Measurements from ENCODE around the gene ETFB. TPM values are rescaled to one million over a fixed set of nuclear protein-coding genes. Genes with fewer than 3 reads are reported as not detected.

Gene ETFB
- total and polyA plus RNA-seq, 4 experiments from 2014 or later, result 51.4 to 97.0 (median 59.6) TPM

DNA sequence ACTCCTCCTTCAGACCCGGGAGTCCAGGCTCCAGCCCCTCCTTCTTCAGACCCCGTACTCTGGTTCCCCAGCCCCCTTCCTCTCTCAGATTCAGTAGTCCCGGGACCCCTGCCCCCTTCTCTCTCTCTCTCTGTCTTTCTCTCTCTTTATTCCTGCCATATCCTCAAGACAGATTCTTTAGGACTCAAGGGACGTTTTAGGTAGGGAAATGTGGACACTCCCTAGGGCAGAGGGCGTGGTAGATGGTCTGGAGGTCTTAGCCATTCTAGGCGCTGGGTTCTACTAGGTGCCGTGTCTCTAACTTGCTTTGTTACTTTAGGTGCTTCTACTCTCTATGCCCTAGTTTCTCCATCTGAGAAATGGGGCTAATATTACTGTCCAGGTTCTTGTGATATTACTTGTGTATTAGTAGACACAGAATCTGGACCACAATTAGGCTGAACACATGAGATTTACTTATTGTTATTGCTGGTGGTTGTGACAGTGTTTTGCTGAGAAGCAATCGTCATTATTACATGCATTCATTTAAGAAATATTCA, 25.0 kb upstream of the ETFB start:
- H3K36me3 Mint-ChIP-seq, result no peaks in the 10 kb centered on the region
- POLR2A ChIA-PET (ENCODE audit: partially characterized antibody), result interaction anchor here (1.5 kb wide), 1 partner anchor 23 kb away, joined by 4 read pairs; no protein-coding TSS in a partner anchor
- H3K27me3 ChIP-seq (ENCODE audit: insufficient read depth, low read length), result no peaks in the 10 kb centered on the region
- H3K9me3 Mint-ChIP-seq, result peaks cover 0 to 1% (median 0%) of the 10 kb centered on the region in 8 donors
- CTCF ChIA-PET (ENCODE audit: partially characterized antibody), result no interaction called here
- H3K36me3 ChIP-seq (ENCODE audit: insufficient read depth, low read length), result no peaks in the 10 kb centered on the region
- peaks cover 13% of the 10 kb centered on the region for H3K4me1 ChIP-seq (ENCODE audit: insufficient read depth, low read length)
- intact Hi-C loops (cut with micrococcal nuclease), result no loop called here
- H3K4me1 Mint-ChIP-seq, result peaks cover 11 to 30% (median 19%) of the 10 kb centered on the region in 4 donors
- no peaks in the 10 kb centered on the region for H3K27me3 Mint-ChIP-seq
- no peak overlapping the region for H3K27ac ChIP-seq (ENCODE audit: low read depth, low read length)
- no peak overlapping the region for H3K4me3 ChIP-seq (ENCODE audit: low read length in 2 of 2)
- peak overlapping the region in 2 of 7 donors; percentile 41 to 65 for H3K27ac Mint-ChIP-seq
- DNase-seq, result no peak
- H3K4me3 Mint-ChIP-seq, result peak overlapping the region in 1 of 8 donors; percentile 12
- H3K9me3 ChIP-seq (ENCODE audit: control insufficient read depth in 1 of 2, low read length in 2 of 2), result no peaks in the 10 kb centered on the region

GRCh38 chr19:51389143-51389542, 23.0 kb upstream of the ETFB start:
- H3K27ac Mint-ChIP-seq, result no peak overlapping the region
- peaks cover 0 to 1% (median 0%) of the 10 kb centered on the region in 8 donors for H3K9me3 Mint-ChIP-seq
- no peaks in the 10 kb centered on the region for H3K9me3 ChIP-seq (ENCODE audit: control insufficient read depth in 1 of 2, low read length in 2 of 2)
- H3K4me1 ChIP-seq (ENCODE audit: insufficient read depth, low read length), result peaks cover 6% of the 10 kb centered on the region
- intact Hi-C loops (cut with micrococcal nuclease), result no loop called here
- no peaks in the 10 kb centered on the region for H3K27me3 ChIP-seq (ENCODE audit: insufficient read depth, low read length)
- H3K27me3 Mint-ChIP-seq, result no peaks in the 10 kb centered on the region
- H3K36me3 ChIP-seq (ENCODE audit: insufficient read depth, low read length), result no peaks in the 10 kb centered on the region
- H3K4me3 Mint-ChIP-seq, result no peak overlapping the region
- CTCF ChIA-PET (ENCODE audit: partially characterized antibody), result interaction anchor here (1.1 kb wide), 1 partner anchor 18 kb away, joined by 3 read pairs; no protein-coding TSS in a partner anchor
- no peaks in the 10 kb centered on the region for H3K36me3 Mint-ChIP-seq
- no peak overlapping the region for H3K4me3 ChIP-seq (ENCODE audit: low read length in 2 of 2)
- POLR2A ChIA-PET (ENCODE audit: partially characterized antibody), result interaction anchor here (0.5 kb wide), 1 partner anchor 161 kb away, joined by 3 read pairs; no protein-coding TSS in a partner anchor
- H3K4me1 Mint-ChIP-seq, result peaks cover 7 to 12% (median 10%) of the 10 kb centered on the region in 4 donors
- no peak for DNase-seq
- no peak overlapping the region for H3K27ac ChIP-seq (ENCODE audit: low read depth, low read length)

DNA sequence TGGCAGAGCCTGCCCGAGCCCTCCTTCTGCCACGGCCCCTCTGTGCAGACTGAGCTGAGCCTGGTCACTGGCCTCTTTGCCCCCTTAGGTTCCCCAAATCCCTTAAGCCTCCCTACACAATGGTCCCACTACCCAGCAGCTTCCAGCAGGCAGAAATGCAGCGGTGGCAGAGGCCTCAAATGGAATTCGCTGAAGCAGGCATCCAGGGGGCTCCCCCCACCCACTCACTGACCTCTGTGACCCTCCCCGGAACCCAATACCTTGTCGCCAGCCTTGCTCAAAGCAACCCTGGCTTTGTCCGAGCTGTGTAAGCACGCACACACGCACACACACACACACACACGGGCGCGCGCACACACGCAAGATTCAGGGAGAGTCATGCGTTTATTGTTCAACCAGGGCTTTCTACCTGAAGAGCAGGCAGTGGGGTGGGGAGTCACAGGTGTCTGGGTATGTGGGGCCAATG, 21.8 kb upstream of the ETFB start, which contains the start of gene LIM2:
Gene LIM2 (minus strand): TSS at position 51 of the 466 bp plus-strand sequence. CDS start 531 bp downstream, outside the sequence.
- Mint-ChIP-seq H3K4me3 (peak within 1 kb of the TSS in 2 of 8 donors; percentile 4 to 39), H3K36me3 (no peaks in the 10 kb centered on the region), H3K27ac (peak within 1 kb of the TSS in 3 of 7 donors; percentile 36 to 42 (median 36)), H3K9me3 (peaks cover 0 to 1% (median 0%) of the 10 kb centered on the region in 8 donors), H3K4me1 (peaks cover 3 to 7% (median 5%) of the 10 kb centered on the region in 4 donors), H3K27me3 (no peaks in the 10 kb centered on the region)
- Histone ChIP-seq H3K9me3 (ENCODE audit: control insufficient read depth in 1 of 2, low read length in 2 of 2) (no peaks in the 10 kb centered on the region), H3K27me3 (ENCODE audit: insufficient read depth, low read length) (no peaks in the 10 kb centered on the region), H3K4me1 (ENCODE audit: insufficient read depth, low read length) (no peaks in the 10 kb centered on the region), H3K27ac (ENCODE audit: low read depth, low read length) (no peak within 1 kb of the TSS), H3K36me3 (ENCODE audit: insufficient read depth, low read length) (no peaks in the 10 kb centered on the region), H3K4me3 (ENCODE audit: low read length in 2 of 2) (no peak within 1 kb of the TSS)
- intact Hi-C loops (cut with micrococcal nuclease), result no loop called here
- ChIA-PET CTCF (ENCODE audit: partially characterized antibody) (interaction anchor here (0.9 to 1.6 kb wide), 3 partner anchors 10 to 33 kb away, joined by 3 to 4 read pairs (median 3); no protein-coding TSS in a partner anchor), POLR2A (ENCODE audit: partially characterized antibody) (no interaction called here)
- no peak for DNase-seq

DNA sequence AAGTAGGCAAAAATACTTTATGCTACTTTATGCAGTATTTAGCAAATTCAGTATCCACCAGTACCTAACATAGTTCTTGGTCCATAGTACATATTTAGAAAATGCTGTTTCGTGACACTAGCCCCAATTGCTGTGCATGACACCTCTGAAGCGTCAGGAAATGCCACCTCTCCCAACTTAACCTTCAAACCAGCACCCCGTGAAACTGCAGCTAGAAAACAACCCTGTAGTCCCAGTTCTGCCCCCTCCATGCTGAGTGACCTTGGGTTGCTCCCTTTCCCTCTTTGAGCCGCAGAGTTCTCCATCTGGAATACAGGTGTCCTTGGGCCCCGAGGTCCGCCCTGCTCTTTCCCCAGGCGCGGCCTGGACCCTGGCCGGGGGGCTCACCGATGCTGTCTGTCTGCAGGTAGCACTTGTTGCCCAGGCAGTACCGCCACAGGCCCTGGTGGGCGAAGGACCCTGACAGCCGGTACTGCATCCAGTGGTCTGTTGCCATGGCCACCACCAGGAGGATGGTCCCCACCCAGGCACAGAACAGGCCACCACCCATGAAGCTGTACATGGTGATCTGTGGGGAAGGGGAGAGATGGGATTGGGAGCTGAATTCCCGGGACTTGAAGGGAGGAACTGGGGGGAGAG, 20.8 kb upstream of the ETFB start:
- Histone ChIP-seq H3K9me3 (ENCODE audit: control insufficient read depth in 1 of 2, low read length in 2 of 2) (no peaks in the 10 kb centered on the region), H3K27ac (ENCODE audit: low read depth, low read length) (no peak overlapping the region), H3K27me3 (ENCODE audit: insufficient read depth, low read length) (no peaks in the 10 kb centered on the region), H3K4me1 (ENCODE audit: insufficient read depth, low read length) (no peaks in the 10 kb centered on the region), H3K4me3 (ENCODE audit: low read length in 2 of 2) (no peak overlapping the region), H3K36me3 (ENCODE audit: insufficient read depth, low read length) (no peaks in the 10 kb centered on the region)
- no peaks in the 10 kb centered on the region for H3K27me3 Mint-ChIP-seq
- ChIA-PET POLR2A (ENCODE audit: partially characterized antibody) (no interaction called here), CTCF (ENCODE audit: partially characterized antibody) (interaction anchor here (1.6 kb wide), 1 partner anchor 11 kb away, joined by 4 read pairs; no protein-coding TSS in a partner anchor)
- no peak for DNase-seq
- no peaks in the 10 kb centered on the region for H3K36me3 Mint-ChIP-seq
- intact Hi-C loops (cut with micrococcal nuclease), result no loop called here
- H3K27ac Mint-ChIP-seq, result peak overlapping the region in 2 of 7 donors; percentile 36 to 42
- peaks cover 0 to 1% (median 0%) of the 10 kb centered on the region in 8 donors for H3K9me3 Mint-ChIP-seq
- peaks cover 3 to 7% (median 5%) of the 10 kb centered on the region in 4 donors for H3K4me1 Mint-ChIP-seq
- H3K4me3 Mint-ChIP-seq, result peak overlapping the region in 1 of 8 donors; percentile 4

DNA sequence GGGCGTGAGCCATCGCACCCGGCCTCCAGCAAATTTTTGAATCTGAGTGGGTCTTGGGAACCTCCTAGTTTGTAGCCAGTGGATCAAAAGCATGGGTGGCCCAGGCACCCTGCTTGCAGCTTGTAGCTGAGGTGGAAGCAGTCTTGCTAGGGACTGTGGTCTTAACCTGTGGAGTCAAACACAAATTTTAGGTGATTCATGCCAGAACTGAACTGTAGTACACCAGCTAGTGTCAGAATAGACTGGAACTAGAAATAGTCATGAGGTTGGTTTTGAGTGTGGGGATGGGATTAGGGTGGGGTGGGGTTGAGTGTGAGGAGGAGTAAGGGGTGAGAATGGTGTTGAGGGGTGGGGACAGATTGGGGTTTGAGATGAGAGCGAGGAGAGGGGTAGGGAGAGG, 15.8 kb upstream of the ETFB start:
- POLR2A ChIA-PET (ENCODE audit: partially characterized antibody), result no interaction called here
- H3K4me3 Mint-ChIP-seq, result no peak overlapping the region
- CTCF ChIA-PET (ENCODE audit: partially characterized antibody), result interaction anchor here (1.2 kb wide), 1 partner anchor 15 kb away, joined by 3 read pairs; no protein-coding TSS in a partner anchor
- H3K4me1 Mint-ChIP-seq, result peaks cover 0 to 4% (median 2%) of the 10 kb centered on the region in 4 donors
- H3K27ac ChIP-seq (ENCODE audit: low read depth, low read length), result no peak overlapping the region
- no peaks in the 10 kb centered on the region for H3K9me3 ChIP-seq (ENCODE audit: control insufficient read depth in 1 of 2, low read length in 2 of 2)
- H3K4me1 ChIP-seq (ENCODE audit: insufficient read depth, low read length), result no peaks in the 10 kb centered on the region
- no peak for DNase-seq
- H3K27me3 Mint-ChIP-seq, result no peaks in the 10 kb centered on the region
- peaks cover 0 to 7% (median 2%) of the 10 kb centered on the region in 8 donors for H3K9me3 Mint-ChIP-seq
- no peaks in the 10 kb centered on the region for H3K36me3 Mint-ChIP-seq
- no peaks in the 10 kb centered on the region for H3K27me3 ChIP-seq (ENCODE audit: insufficient read depth, low read length)
- H3K36me3 ChIP-seq (ENCODE audit: insufficient read depth, low read length), result no peaks in the 10 kb centered on the region
- intact Hi-C loops (cut with micrococcal nuclease), result no loop called here
- no peak overlapping the region for H3K4me3 ChIP-seq (ENCODE audit: low read length in 2 of 2)
- H3K27ac Mint-ChIP-seq, result no peak overlapping the region

GRCh38 chr19:51380379-51380778, 14.2 kb upstream of the ETFB start:
- H3K36me3 ChIP-seq (ENCODE audit: insufficient read depth, low read length), result no peaks in the 10 kb centered on the region
- H3K27me3 ChIP-seq (ENCODE audit: insufficient read depth, low read length), result no peaks in the 10 kb centered on the region
- Mint-ChIP-seq H3K27ac (no peak overlapping the region), H3K4me3 (no peak overlapping the region), H3K9me3 (peaks cover 0 to 7% (median 2%) of the 10 kb centered on the region in 8 donors), H3K36me3 (no peaks in the 10 kb centered on the region), H3K27me3 (no peaks in the 10 kb centered on the region), H3K4me1 (peaks cover 11 to 21% (median 12%) of the 10 kb centered on the region in 4 donors)
- CTCF ChIA-PET (ENCODE audit: partially characterized antibody), result no interaction called here
- no peak for DNase-seq
- POLR2A ChIA-PET (ENCODE audit: partially characterized antibody), result no interaction called here
- no peaks in the 10 kb centered on the region for H3K9me3 ChIP-seq (ENCODE audit: control insufficient read depth in 1 of 2, low read length in 2 of 2)
- intact Hi-C loops (cut with micrococcal nuclease), result no loop called here
- no peak overlapping the region for H3K27ac ChIP-seq (ENCODE audit: low read depth, low read length)
- peaks cover 11% of the 10 kb centered on the region for H3K4me1 ChIP-seq (ENCODE audit: insufficient read depth, low read length)
- H3K4me3 ChIP-seq (ENCODE audit: low read length in 2 of 2), result no peak overlapping the region

GRCh38 chr19:51377422-51377821, 11.2 kb upstream of the ETFB start:
- Mint-ChIP-seq H3K36me3 (no peaks in the 10 kb centered on the region), H3K9me3 (peaks cover 0 to 7% (median 2%) of the 10 kb centered on the region in 8 donors), H3K4me3 (no peak overlapping the region), H3K27ac (no peak overlapping the region), H3K4me1 (peaks cover 24 to 48% (median 35%) of the 10 kb centered on the region in 4 donors), H3K27me3 (no peaks in the 10 kb centered on the region)
- DNase-seq, result no peak
- Histone ChIP-seq H3K27ac (ENCODE audit: low read depth, low read length) (no peak overlapping the region), H3K27me3 (ENCODE audit: insufficient read depth, low read length) (no peaks in the 10 kb centered on the region), H3K4me1 (ENCODE audit: insufficient read depth, low read length) (peaks cover 37% of the 10 kb centered on the region), H3K9me3 (ENCODE audit: control insufficient read depth in 1 of 2, low read length in 2 of 2) (no peaks in the 10 kb centered on the region), H3K4me3 (ENCODE audit: low read length in 2 of 2) (no peak overlapping the region), H3K36me3 (ENCODE audit: insufficient read depth, low read length) (no peaks in the 10 kb centered on the region)
- ChIA-PET CTCF (ENCODE audit: partially characterized antibody) (no interaction called here), POLR2A (ENCODE audit: partially characterized antibody) (no interaction called here)
- intact Hi-C loops (cut with micrococcal nuclease), result no loop called here

Measured in CD4-positive, alpha-beta memory T cell (primary cell).